Sigmoid colon (tissue), 7 donors: Measurements from ENCODE around the gene LYRM4. TPM values are rescaled to one million over a fixed set of nuclear protein-coding genes. Genes with fewer than 3 reads are reported as not detected.

ENCODE experiments used
- DNase-seq: peaks from one replicate; pipeline ENCODE4 v3.0.0-alpha.2; 2019
- H3K27ac ChIP-seq, 4 donors: fragments of 200-600 bp; sonication (generic); one replicate each; pipeline ENCODE4 v1.5.1; 2016 to 2019; ENCODE audit warnings: mild to moderate bottlenecking in 1 of 4
- H3K27me3 ChIP-seq, 3 donors: fragments of 200-600 bp; sonication (generic); one replicate each; pipeline ENCODE4 v1.5.1; 2019; ENCODE audit warnings: mild to moderate bottlenecking in 1 of 3
- H3K36me3 ChIP-seq, 4 donors: fragments of 200-600 bp; sonication (generic); one replicate each; pipeline ENCODE4 v1.5.1; 2016 to 2019
- H3K4me1 ChIP-seq, 4 donors: fragments of 200-600 bp; sonication (generic); one replicate each; pipeline ENCODE4 v1.5.1; 2017 to 2019
- H3K4me3 ChIP-seq, 4 donors: fragments of 200-600 bp; sonication (generic); one replicate each; pipeline ENCODE4 v1.5.1; 2017 to 2019; ENCODE audit warnings: mild to moderate bottlenecking in 2 of 4, moderate library complexity in 1 of 4
- H3K9me3 ChIP-seq, 4 donors: fragments of 200-600 bp in 3 of 4; sonication (generic) in 3 of 4; one replicate each; pipeline versions ENCODE4 v1.5.1 to v1.6.1; 2013 to 2019
- EP300 ChIP-seq, 4 donors: sonication (generic); formaldehyde crosslinking; IDR thresholded peaks; one replicate each; pipeline ENCODE4 v1.6.1; 2017; ENCODE audit warnings: antibody characterized with exemption in 4 of 4
- POLR2A ChIP-seq, 2 donors: fragments of 450-650 bp; IDR thresholded peaks; one replicate each; pipeline ENCODE4 v1.6.1; 2016; ENCODE audit warnings: antibody characterized with exemption in 2 of 2, mild to moderate bottlenecking in 2 of 2, moderate library complexity in 2 of 2
- POLR2AphosphoS5 ChIP-seq, 4 donors: sonication (generic); formaldehyde crosslinking; IDR thresholded peaks; one replicate each; pipeline ENCODE4 v1.6.1; 2017; ENCODE audit warnings: antibody characterized with exemption in 4 of 4
- WGBS, 2 donors: extraction: QIAGEN DNeasy Blood & Tissue Kit; methylation state at CpG; one replicate each; pipeline ENCODE4 v1.1.7; 2013; 5-methylcytosine and 5-hydroxymethylcytosine counted together
- intact Hi-C: fragments of 100-400 bp; cut with DNase I; formaldehyde crosslinking; loops from one replicate; pipeline ENCODE4 v1.15.1; 2023
- polyA plus RNA-seq, 3 donors: library from polyadenylated mRNA; stranded (reverse); fragments of 200-250 nt; gene quantifications; one replicate each; pipeline ENCODE4 v1.2.3, GENCODE V29; 2013
- total RNA-seq, 4 donors: library from RNA; depleted of rRNA; stranded (reverse); fragments of >200 nt; gene quantifications; one replicate each; pipeline ENCODE4 v1.1.0, GENCODE V29; 2016
- TF ChIP-seq, protein P1 (sequence below), 4 experiments: fragments of 450-650 bp in 3 of 4; fragments of 200-600 bp in 1 of 4; IDR thresholded peaks; one replicate each; pipeline ENCODE4 v1.5.1; 2016 to 2019; ENCODE audit warnings: antibody characterized with exemption in 4 of 4, mild to moderate bottlenecking in 3 of 4, moderate library complexity in 2 of 4
- donor health status: healthy with polysubstance abuse.
- donor health status: Bipolar disorder and iron deficiency.
- donor health status: healthy.

LYRM4 gene
- total and polyA plus RNA-seq, 7 donors: 11.3 to 29.3 (median 22.2) TPM

DNA sequence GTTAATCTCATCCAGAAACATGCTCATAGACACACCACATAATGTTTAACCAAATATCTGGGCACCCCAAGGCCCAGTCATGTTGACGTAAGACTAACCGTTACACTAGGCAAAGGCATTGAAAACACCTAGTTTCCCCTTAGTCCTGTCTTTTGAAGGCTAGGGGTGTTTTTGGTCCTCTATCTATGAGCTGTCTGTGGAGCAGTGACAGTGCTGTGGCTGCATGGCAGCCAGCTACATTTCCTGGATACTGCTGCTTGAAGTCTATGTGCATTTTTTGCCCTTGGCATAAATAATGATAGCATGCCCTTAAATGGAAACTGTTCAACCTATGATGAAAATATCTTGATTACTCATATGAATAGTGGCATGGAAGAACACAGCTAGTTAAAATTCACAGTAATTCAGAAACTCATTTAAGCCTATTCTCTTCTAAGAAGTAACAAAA is 19.2 kb upstream of the LYRM4 start:
- intact Hi-C loops: no loop called here
- Histone ChIP-seq H3K4me1 (no peaks in the 10 kb centered on the region), H3K27me3 (no peaks in the 10 kb centered on the region), H3K27ac (no peak overlapping the region), H3K9me3 (no peaks in the 10 kb centered on the region), H3K36me3 (no peaks in the 10 kb centered on the region), H3K4me3 (no peak overlapping the region)
- TF ChIP-seq, protein P1, sequence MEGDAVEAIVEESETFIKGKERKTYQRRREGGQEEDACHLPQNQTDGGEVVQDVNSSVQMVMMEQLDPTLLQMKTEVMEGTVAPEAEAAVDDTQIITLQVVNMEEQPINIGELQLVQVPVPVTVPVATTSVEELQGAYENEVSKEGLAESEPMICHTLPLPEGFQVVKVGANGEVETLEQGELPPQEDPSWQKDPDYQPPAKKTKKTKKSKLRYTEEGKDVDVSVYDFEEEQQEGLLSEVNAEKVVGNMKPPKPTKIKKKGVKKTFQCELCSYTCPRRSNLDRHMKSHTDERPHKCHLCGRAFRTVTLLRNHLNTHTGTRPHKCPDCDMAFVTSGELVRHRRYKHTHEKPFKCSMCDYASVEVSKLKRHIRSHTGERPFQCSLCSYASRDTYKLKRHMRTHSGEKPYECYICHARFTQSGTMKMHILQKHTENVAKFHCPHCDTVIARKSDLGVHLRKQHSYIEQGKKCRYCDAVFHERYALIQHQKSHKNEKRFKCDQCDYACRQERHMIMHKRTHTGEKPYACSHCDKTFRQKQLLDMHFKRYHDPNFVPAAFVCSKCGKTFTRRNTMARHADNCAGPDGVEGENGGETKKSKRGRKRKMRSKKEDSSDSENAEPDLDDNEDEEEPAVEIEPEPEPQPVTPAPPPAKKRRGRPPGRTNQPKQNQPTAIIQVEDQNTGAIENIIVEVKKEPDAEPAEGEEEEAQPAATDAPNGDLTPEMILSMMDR (IDR thresholded peaks at IDR 0.05): no peak
- 90 to 94% methylated on average over 2 of the region's 2 CpGs for WGBS, 2 donors
- no peak for DNase-seq

DNA sequence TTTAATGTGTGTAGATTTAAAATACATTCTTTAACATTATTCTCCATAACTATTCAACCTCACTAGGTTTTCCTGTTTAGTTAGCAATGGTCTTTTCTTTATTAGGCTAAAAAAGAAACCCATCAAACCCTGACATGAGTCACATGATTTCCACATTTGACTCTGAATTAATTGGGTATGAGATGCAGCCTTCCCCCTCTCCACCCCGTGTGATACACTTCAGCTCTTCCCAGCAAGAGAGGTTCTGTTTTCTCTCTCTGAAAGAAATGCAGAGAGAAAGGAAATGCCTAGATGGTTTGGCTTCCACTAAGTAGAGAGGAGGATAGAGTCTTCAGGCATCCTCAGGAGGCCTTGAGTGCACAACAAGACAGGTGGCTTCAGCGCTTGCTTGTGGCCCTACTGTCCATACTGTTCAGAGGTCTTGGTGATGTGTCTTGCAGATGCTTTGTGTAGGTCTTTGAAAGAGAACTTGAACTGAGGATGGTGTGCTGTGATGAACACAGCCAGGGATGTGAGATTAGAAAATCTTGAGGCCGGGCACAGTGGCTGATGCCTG is 17.9 kb upstream of the LYRM4 start:
- Histone ChIP-seq H3K4me1 (no peaks in the 10 kb centered on the region), H3K27ac (no peak overlapping the region), H3K27me3 (no peaks in the 10 kb centered on the region), H3K4me3 (no peak overlapping the region), H3K9me3 (no peaks in the 10 kb centered on the region), H3K36me3 (no peaks in the 10 kb centered on the region)
- no peak for TF ChIP-seq EP300 (IDR thresholded peaks at IDR 0.05)
- TF ChIP-seq, protein P1 (IDR thresholded peaks at IDR 0.05): no peak
- no peak for TF ChIP-seq POLR2AphosphoS5 (IDR thresholded peaks at IDR 0.05)
- no peak for TF ChIP-seq POLR2A (IDR thresholded peaks at IDR 0.05)
- intact Hi-C loops: no loop called here
- no peak for DNase-seq
- 84 to 92% methylated on average over 3 of the region's 3 CpGs for WGBS, 2 donors

DNA sequence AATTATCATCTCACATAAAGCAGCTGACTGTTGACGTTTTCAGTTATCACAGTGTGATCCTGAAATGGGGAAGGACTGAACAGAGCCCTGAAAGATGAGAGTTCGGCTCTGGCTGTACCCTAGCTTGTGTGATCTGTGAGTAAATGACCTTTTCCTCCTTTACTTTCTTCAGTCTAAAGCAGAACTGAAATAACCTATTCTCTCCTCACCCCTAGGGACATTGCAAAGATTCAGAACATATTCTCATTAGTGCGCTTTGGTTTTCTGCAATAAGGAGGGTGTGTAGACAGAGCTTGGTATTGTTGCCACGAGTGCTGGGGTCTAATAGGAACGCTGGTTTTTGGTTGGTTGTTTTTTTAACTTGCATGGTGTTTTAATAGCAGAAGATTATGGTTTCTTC is 17.3 kb upstream of the LYRM4 start:
- 85 to 91% methylated on average over 5 of the region's 5 CpGs for WGBS, 2 donors
- Histone ChIP-seq H3K4me3 (no peak overlapping the region), H3K27me3 (no peaks in the 10 kb centered on the region), H3K27ac (no peak overlapping the region), H3K9me3 (no peaks in the 10 kb centered on the region), H3K4me1 (no peaks in the 10 kb centered on the region), H3K36me3 (no peaks in the 10 kb centered on the region)
- intact Hi-C loops: no loop called here
- no peak for DNase-seq
- no peak for TF ChIP-seq POLR2A (IDR thresholded peaks at IDR 0.05)
- no peak for TF ChIP-seq EP300 (IDR thresholded peaks at IDR 0.05)
- TF ChIP-seq, protein P1 (IDR thresholded peaks at IDR 0.05): no peak
- no peak for TF ChIP-seq POLR2AphosphoS5 (IDR thresholded peaks at IDR 0.05)

DNA sequence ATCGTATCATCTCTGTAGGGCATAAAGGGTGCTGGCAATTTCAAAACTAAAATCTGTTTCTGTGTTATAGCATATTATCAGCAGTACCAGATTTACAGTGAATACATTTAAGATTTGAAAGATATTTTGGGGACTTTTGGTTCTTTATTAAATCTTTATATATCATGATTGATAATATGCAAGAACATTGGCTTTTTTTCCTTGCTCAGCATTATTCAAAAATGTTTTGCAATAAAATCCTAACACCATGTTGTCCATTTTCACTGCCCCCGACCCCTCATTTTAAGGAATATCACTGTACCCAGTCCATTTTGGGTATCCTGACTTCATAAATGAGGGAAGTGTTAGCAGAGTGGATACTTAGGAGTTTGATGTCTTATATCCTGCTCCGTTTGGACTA is 16.8 kb upstream of the LYRM4 start:
- TF ChIP-seq EP300 (IDR thresholded peaks at IDR 0.05) (no peak), POLR2A (IDR thresholded peaks at IDR 0.05) (no peak), POLR2AphosphoS5 (IDR thresholded peaks at IDR 0.05) (no peak)
- TF ChIP-seq, protein P1 (IDR thresholded peaks at IDR 0.05): no peak
- no peak for DNase-seq
- intact Hi-C loops: no loop called here

DNA sequence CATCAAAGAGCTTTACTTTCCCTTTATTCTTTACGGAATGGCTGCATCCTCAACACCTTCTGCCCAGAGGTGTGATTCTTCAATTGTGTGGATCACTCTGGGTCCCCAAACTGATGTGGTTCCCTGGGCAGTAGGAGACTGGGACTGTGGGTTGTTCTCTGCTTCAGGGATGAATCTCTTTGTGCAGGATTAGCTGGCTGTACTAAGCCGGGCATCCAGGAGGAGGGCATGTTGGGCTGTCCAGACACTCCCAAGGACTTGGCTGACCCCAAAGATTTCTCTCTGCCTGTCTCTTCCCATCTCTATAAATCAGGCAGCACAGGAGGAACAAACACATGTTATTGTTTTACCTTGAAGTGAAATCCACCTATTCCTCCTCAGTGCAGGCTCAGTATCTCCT is 15.8 kb upstream of the LYRM4 start:
- no peak overlapping the region for H3K4me3 ChIP-seq
- H3K27ac ChIP-seq: no peak overlapping the region
- no peak for TF ChIP-seq POLR2A (IDR thresholded peaks at IDR 0.05)
- TF ChIP-seq EP300 (IDR thresholded peaks at IDR 0.05): no peak
- TF ChIP-seq, protein P1 (IDR thresholded peaks at IDR 0.05): no peak
- TF ChIP-seq POLR2AphosphoS5 (IDR thresholded peaks at IDR 0.05): no peak
- intact Hi-C loops: no loop called here
- no peak for DNase-seq
- H3K4me1 ChIP-seq: no peaks in the 10 kb centered on the region
- no peaks in the 10 kb centered on the region for H3K9me3 ChIP-seq
- H3K36me3 ChIP-seq: no peaks in the 10 kb centered on the region
- no peaks in the 10 kb centered on the region for H3K27me3 ChIP-seq
- WGBS, 2 donors: 94 to 97% methylated on average over 2 of the region's 2 CpGs

More for the DNA sequence above, 16.8 kb upstream of the LYRM4 start:
- no peak overlapping the region for H3K27ac ChIP-seq
- H3K4me3 ChIP-seq: no peak overlapping the region
- 90 to 91% methylated on average over 3 of the region's 3 CpGs for WGBS, 2 donors
- H3K4me1 ChIP-seq: no peaks in the 10 kb centered on the region
- H3K36me3 ChIP-seq: no peaks in the 10 kb centered on the region
- no peaks in the 10 kb centered on the region for H3K27me3 ChIP-seq
- no peaks in the 10 kb centered on the region for H3K9me3 ChIP-seq
